ENCODE results near the gene CANT1. TPM values are rescaled to one million over a fixed set of nuclear protein-coding genes. Genes with fewer than 3 reads are reported as not detected.

Gene CANT1
- total RNA-seq, 1 experiment from 2014 or later, result 34.1 TPM

DNA sequence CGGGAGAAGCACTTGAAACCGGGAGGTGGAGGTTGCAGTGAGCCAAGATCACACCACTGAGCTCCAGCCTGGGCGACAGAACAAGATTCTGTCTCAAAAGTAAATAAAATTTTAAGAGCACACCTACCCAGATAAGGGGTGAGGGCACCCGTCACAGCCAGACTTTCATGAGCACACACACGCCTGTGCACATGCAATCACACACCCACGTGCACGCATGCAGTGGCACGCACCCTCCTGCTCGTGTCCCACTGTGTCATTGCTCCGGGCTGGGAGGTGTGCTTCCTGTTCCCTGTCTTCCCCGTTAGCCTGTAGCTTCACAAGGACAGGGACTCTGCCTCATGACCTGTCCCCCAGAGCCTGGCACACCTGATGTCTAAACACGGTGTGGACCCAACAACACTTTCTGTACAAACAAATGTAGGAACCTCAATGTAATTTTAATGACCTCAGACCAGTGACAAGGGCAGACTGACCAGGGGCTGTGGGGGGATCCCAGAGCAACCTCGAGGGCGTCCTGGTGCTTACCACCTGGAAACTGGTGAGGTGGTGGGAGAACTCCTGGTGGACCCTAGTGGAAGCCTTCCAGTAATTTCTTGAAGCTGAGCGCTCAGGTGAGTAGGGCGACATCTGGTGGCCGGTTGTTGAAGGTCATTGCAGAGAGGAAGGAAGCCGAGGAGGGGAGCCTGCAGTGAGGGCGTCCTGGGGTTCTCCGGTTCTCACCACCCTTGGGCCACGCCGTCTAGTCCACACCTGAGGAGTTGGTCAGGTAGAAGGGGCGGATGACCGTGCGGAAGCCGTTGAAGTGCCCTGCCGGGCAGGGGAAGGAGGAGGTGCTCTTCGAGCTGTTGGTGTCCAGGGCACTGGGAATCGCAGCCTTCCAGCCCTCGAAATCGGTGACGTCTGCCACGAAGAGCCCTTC is 38.5 kb downstream of the CANT1 start:
- Mint-ChIP-seq H3K27me3 (ENCODE audit: low read depth) (no peaks in the 10 kb centered on the region; the same call in 1 of the 2 replicates), H3K27ac (peak overlapping the region; percentile 75), H3K36me3 (peaks cover 4% of the 10 kb centered on the region; the same call in 1 of the 2 replicates), H3K9me3 (no peaks in the 10 kb centered on the region), H3K4me3 (no peak overlapping the region), H3K4me1 (peaks cover 24% of the 10 kb centered on the region)
- ATAC-seq, result peak; percentile 48
- TF ChIP-seq FOXP1 (CRISPR knock-in tag; IDR thresholded peaks at IDR 0.05; ENCODE audit: borderline replicate concordance) (0 out of 2 replicates have a peak, but pooled peaks have one; percentile 43), ZNF423 (CRISPR knock-in tag; IDR thresholded peaks at IDR 0.05) (peak; percentile 59; the same call in 1 of the 2 replicates), GRHL2 (CRISPR knock-in tag; IDR thresholded peaks at IDR 0.05; ENCODE audit: insufficient replicate concordance, severe bottlenecking) (no peak)
- TF ChIP-seq, protein P1, sequence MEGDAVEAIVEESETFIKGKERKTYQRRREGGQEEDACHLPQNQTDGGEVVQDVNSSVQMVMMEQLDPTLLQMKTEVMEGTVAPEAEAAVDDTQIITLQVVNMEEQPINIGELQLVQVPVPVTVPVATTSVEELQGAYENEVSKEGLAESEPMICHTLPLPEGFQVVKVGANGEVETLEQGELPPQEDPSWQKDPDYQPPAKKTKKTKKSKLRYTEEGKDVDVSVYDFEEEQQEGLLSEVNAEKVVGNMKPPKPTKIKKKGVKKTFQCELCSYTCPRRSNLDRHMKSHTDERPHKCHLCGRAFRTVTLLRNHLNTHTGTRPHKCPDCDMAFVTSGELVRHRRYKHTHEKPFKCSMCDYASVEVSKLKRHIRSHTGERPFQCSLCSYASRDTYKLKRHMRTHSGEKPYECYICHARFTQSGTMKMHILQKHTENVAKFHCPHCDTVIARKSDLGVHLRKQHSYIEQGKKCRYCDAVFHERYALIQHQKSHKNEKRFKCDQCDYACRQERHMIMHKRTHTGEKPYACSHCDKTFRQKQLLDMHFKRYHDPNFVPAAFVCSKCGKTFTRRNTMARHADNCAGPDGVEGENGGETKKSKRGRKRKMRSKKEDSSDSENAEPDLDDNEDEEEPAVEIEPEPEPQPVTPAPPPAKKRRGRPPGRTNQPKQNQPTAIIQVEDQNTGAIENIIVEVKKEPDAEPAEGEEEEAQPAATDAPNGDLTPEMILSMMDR (IDR thresholded peaks at IDR 0.05), result peak; percentile 75
- CTCF ChIA-PET, result interaction anchor here (0.6 to 8.3 kb wide), 36 partner anchors 9 to 688 kb away, joined by 3 to 95 read pairs (median 4); partner anchors contain the start of gene LGALS3BP
- POLR2A ChIA-PET, result interaction anchor here (2.2 kb wide), 1 partner anchor 105 kb away, joined by 6 read pairs; no protein-coding TSS in a partner anchor
- DNase-seq (ENCODE audit: low spot score), result peak; percentile 87

DNA sequence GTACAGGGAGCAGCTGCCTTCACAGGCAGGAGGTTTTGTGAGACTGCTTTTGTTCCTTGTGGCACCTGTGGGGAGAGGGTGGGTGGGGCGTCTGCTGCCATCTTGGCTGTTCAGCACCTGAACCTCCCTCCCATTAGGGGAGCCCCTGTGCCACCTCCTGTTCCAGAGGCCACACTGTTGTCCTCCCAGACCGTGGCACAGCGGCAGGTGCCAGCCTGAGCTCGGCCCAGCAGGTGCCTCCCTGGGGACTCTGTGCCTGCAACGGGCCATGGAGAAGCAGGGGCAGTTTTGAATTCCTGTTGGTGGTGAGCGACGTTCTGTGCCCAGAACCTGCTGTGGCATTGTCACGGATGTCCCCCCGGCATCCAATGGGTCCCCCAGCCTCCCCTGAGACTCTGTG is 39.7 kb downstream of the CANT1 start:
- no peak for DNase-seq (ENCODE audit: low spot score)

More for the DNA sequence above, 39.7 kb downstream of the CANT1 start:
- ChIA-PET CTCF (interaction anchor here (1.5 to 8.3 kb wide), 4 partner anchors 10 to 103 kb away, joined by 5 to 95 read pairs (median 10); partner anchors contain the start of gene LGALS3BP), POLR2A (interaction anchor here (0.6 kb wide), 1 partner anchor 326 kb away, joined by 5 read pairs; no protein-coding TSS in a partner anchor)
- no peaks in the 10 kb centered on the region for H3K9me3 Mint-ChIP-seq
- ATAC-seq, result no peak
- H3K4me3 Mint-ChIP-seq, result no peak overlapping the region
- no peak overlapping the region for H3K27ac Mint-ChIP-seq
- H3K36me3 Mint-ChIP-seq, result peaks cover 4% of the 10 kb centered on the region; the same call in 1 of the 2 replicates
- peaks cover 15% of the 10 kb centered on the region for H3K4me1 Mint-ChIP-seq
- H3K27me3 Mint-ChIP-seq (ENCODE audit: low read depth), result no peaks in the 10 kb centered on the region; the same call in 1 of the 2 replicates
- TF ChIP-seq ZNF281 (CRISPR knock-in tag; IDR thresholded peaks at IDR 0.05) (no peak), HMGA2 (CRISPR knock-in tag; IDR thresholded peaks at IDR 0.05) (no peak), PRDM15 (CRISPR knock-in tag; IDR thresholded peaks at IDR 0.05) (no peak), ZNF425 (CRISPR knock-in tag; conservative IDR thresholded peaks at IDR 0.05) (no peak), TP53 (CRISPR knock-in tag; IDR thresholded peaks at IDR 0.05) (no peak), ATF1 (CRISPR knock-in tag; IDR thresholded peaks at IDR 0.05) (no peak), KAT7 (CRISPR knock-in tag; IDR thresholded peaks at IDR 0.05; ENCODE audit: borderline replicate concordance) (no peak), TEAD4 (CRISPR knock-in tag; IDR thresholded peaks at IDR 0.05) (no peak)
